ENCODE results near the gene SERPINB12.

Gene SERPINB12

DNA sequence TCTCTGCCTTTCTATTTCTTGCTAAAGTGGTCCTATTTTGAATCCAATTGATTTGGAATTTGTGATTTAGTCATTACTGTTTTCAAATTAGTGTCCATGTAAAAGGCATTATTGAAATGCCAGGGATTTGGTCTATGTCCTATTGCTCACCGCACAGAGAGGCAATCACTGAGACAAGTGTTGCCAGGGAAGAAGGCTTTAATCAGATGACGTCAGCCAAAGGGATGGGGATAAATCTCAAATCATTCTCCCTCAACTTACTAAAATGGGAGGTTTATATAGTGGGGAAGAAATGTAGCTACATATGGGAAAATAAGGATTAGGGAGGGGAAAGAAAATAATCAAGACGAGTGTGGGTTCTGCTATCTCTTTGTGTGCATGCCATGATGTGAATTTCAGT lies 9.6 kb downstream of the SERPINB12 start:
- DNase-seq (ENCODE audit: low read depth) = no peak

DNA sequence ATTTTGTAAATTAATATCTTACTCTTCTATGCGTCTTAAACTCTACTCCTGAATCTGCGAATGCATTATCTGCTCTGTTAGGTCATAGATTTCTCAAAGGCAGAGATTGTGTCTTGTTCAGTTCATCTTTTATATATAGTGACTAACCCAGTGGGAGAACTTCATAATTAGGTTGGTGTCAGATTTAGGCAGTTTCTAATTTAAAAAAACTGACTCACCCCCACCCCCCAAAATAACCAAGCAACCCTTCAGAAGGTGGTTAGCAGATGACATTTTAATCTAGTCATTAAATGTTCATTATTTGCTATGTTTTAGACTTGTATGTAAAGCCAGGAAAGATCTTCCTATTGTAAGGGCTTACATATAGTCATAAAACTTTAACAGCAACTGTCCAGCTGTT lies 10.4 kb downstream of the SERPINB12 start:
- no peak for DNase-seq (ENCODE audit: low read depth)

DNA sequence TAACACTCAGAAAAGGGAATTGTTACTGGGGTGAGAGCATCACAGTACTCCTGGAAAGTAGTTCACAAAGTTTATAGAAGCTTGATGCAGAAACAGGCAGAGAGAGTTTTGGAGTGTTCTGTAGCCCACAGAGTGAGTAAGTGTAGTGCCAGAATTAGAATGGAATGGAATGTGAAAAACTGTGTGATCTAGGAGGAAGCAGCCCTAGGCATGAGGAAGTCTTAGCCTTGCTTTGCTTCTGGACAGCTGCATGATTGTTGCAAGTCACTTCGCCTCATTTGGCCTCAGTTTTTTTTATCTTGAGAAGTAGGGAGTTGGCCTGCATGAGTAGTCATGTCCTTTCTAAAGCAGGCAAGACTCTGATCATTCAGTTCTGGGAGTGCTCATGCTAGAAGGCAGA lies 10.9 kb downstream of the SERPINB12 start:
- no peak for DNase-seq (ENCODE audit: low read depth)

DNA sequence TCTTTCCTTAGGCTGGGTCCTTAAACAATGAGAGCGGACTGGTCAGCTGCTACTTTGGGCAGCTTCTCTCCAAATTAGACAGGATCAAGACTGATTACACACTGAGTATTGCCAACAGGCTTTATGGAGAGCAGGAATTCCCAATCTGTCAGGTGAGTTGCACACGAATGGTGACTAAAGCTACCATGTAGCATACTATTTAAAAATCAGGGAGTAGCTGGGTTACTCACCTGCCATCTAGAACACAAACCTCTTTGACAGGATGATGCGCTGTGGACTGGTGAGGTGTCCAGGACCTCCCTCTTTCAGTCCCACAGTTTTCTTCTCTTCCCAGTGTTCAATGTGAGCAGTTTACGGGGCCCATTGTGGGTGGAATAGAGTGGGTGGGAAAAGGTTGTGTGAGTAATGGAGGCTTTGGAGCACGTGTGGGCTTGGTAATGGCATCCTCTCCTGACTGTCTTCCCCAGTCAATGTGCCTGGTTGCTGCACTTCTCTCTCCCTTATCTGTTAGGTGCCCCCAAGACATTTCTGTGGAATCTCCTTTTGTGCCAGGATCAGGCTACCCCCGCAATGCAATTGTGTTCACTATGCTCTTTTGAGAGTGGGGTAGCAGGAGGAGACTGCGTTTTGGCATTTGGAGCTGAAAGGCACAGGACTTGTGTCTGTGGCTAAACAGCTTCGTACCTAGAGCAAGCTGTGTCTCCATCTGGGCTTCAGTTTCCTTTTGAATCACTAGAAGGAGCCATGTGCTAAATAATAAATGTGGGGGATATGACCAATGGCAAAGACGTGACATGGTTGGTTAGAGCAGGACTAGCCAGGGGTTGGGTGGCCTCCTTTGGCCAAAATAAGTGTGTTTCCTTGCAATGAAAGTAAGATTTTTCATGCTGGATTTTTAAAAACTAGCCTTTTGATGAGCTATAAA lies 17.7 kb downstream of the SERPINB12 start:
- no peak for DNase-seq (ENCODE audit: low read depth)

DNA sequence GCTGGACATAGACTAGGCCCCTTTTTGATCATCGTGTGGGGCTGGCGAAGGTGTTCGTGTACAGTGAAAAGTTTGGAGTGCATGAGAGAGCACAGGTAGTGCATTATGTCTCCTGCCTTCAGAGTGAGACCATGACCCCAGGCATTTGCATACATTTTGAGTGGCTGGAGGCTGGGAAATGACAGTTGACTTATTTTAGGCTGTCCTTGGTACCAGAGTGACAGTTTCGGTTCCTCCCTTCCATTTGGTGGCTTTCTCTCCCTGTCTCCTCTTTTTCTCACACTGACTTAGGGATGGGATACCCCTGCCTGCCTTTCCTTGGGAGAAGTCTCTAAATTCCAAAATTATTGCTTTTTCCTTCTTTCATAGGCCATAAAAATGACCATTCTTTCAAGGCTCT lies 20.1 kb downstream of the SERPINB12 start:
- DNase-seq (ENCODE audit: low read depth) = no peak

DNA sequence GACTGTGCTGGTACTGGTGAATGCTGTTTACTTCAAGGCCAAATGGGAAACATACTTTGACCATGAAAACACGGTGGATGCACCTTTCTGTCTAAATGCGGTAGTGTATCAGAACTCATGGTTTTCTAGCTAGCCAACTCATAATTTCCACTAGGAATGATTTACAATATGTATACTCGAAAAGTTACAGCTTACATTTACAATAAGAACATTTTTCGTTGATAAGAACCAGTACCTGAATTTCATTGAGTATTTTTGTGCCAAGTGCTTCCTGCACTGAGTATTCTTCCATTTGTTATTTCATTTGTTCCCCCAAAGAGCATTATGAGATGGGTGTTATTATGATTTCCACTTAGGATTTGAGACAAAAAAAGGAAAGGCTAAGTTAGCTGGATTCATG lies 21.9 kb downstream of the SERPINB12 start:
- no peak for DNase-seq (ENCODE audit: low read depth)

DNA sequence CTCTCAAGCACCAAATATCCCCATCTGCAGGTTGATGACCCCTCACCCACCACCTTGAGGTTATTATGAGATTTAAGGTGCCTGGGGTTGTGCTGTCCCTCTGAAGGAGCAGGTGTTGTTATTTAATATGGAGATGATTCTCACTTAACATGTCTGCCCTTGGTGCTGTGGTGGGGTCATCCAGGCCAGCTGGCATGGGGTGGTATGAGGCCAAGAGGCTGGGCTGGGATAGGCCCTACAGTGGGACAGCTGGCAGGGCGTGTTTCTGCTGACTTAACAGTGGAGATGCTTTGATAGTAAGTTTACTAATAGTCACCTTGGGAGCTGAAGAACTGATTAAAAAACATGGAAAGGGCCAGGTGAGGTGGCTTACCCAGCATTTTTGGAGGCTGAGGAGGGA lies 22.4 kb downstream of the SERPINB12 start:
- DNase-seq (ENCODE audit: low read depth) = no peak

DNA sequence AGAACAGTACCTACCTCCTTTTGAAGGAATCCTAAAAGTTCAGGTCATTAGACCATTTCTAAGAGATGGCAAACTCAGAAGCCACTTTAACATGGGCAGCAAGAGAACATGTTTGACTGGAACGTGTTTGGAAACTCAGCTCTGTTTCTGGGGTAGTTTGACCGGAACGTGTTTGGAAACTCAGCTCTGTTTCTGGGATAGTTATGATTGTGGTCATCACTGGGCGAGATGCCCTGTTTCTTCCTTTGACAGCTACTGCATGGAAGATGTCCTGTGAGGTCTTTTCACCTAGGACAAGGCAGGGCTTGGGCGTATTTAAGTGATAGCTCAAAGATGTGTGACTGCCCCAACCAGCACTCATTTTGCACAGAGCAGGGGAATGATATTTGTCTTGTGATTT lies 25.1 kb downstream of the SERPINB12 start:
- no peak for DNase-seq (ENCODE audit: low read depth)

DNA sequence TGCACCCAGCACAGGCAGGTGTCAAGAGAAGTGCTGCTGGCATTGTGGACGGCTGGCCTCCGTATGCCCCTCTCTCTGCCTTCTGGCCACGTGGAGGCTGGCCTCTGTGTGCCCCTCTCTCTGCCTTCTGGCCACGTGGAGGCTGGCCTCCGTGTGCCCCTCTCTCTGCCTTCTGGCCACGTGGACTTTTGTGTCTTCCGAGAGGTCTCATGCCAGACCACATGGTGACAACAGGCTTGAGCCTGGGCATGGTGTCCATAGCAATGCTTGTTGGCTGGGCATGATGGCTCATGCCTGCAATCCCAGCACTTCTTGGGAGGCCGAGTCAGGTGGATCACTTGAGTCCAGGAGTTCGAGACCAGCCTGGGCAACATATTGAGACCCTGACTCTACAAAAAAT lies 25.7 kb downstream of the SERPINB12 start:
- no peak for DNase-seq (ENCODE audit: low read depth)

DNA sequence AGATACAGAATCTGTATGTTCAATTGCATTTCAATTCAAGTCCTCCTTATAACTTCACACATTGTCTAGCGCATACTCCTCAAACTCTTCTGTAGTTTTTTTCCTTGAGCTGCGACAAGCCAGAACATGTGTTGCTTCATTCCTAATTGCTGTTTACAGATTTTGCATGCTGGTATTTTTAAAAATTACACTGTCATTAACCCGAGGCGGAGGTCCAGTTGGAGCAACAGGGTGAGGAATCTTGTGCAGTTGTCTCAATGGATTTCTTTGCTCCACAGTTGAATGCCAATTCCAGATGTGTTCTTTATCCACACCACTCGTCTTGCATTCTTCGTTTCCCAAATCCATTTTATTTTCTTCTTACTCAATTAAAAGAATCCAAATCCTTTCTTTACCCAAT lies 28.6 kb downstream of the SERPINB12 start:
- no peak for DNase-seq (ENCODE audit: low read depth)

DNA sequence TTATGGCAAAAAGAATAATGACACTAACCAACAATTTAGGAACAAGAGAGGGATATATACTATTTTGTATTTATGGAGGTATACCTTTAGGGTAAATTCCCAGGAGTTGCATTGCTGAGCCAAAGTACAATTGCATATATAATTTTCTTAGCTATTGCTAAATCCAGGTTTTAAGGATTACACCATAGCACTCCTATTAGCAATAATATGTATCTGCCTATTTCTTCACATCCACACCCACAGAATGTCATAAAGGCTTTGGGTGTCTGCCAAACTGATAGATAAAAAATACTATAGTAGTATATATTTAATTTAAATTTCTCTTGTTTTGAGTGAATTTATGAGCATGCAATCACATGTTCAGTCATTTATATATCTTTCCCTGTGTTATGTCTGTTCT lies 33.5 kb downstream of the SERPINB12 start:
- DNase-seq (ENCODE audit: low read depth) = no peak

DNA sequence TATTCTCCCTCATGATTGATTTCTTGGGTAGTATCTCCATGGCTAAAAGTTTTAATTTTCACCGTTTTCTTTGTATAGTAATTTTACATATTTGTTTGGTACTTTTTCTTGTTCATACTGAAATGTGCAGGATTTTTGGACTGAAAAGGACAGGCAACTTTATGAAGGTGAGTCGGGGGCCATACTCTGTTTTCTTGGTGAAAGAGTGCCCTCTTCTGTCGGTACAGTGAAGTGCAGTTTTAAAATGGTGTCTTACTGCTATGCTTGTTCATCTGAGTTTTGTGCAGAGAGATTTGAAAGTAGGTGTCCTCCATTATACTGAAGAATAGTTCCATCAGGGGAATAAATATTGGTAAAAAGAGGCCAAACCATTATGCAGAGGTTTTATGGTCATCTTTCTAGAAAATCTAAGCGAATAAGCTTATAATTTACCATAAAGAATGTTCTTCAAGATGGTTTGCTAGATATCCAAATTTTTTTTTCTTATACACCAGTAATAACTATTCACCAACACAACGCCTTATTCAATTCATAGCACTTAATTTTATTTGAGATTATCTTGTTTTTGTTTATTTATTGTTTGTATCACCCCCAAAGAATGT lies 36.3 kb downstream of the SERPINB12 start:
- no peak for DNase-seq (ENCODE audit: low read depth)

DNA sequence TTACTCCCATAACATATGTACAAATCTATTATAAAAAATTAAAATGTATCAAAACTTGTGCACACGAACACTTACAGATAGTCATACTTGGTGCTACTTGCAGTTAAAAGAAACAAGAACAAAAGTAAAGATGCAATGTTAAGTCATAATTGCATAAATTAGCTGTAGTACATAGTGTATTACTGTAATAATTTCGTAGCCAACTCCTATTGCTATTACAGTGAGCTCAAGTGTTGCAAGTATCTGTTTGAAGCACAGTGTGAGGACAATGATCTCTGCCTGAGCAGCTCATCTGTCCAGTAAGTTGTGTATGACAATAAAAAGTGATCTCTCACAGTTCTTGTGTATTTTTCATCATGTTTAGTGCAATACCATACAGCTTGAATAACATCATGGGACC lies 37.4 kb downstream of the SERPINB12 start:
- DNase-seq (ENCODE audit: low read depth) = no peak

DNA sequence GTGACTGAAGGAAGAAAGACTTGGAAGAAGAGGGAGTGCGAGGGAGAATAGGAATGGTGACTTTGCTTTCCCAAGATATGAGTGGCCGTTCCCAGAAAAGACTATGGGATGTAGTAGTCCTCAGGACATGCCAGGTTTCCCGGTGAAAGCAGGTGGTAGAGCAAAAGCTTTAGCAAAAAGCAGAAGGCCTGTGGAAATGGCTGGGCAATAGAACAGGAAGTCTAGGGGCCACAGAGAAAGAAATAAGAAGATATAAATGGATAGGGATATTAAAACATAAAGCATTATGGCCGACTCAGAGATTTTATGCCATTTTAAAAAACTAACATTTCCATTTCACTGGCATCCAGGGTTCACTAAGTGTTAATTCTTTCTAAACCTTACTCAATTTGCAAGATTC lies 43.8 kb downstream of the SERPINB12 start:
- DNase-seq (ENCODE audit: low read depth) = no peak

DNA sequence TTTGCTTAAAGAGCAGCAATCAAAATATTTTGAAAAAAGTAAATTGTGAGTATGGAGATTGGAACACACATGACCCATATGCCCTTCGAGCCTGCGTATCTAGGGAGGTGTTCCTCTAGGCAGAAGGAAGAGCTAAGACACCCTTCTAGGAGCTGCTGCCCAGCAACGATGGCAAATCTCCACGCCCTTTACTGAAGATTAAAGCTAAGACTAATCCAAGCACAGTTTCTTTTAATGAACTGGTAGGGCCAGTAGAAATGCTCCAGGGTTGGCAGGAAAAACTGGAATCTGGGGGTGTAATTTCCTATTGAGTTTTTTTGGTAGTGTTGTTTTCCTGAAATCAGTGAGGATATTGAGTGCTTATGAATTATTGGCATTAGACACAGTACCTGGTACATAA lies 44.3 kb downstream of the SERPINB12 start:
- DNase-seq (ENCODE audit: low read depth) = no peak

DNA sequence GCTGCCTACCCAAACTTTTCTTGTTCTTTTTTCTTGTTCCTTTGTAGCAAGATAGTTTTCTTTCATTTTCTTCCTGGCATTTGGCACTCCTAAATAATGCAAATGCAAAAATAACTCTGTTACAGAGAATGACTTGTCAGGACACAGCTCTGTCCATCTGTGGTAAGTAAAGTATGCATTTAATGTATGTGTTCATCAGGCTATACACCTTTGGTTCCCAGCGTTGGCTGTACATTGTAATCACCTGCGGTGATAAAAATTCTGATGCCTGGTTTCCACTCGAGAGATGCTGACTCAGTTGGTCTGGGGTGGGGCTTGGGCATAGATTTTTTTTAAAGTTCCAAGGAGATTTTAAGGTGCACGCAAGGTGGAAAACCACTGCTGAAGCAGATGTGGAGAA lies 44.8 kb downstream of the SERPINB12 start, which contains the start of gene SERPINB13:
TSS of gene SERPINB13 (plus strand) at position 378 of the 400 bp plus-strand sequence. CDS start 1,325 bp downstream, outside the sequence.
- DNase-seq (ENCODE audit: low read depth) = no peak

DNA sequence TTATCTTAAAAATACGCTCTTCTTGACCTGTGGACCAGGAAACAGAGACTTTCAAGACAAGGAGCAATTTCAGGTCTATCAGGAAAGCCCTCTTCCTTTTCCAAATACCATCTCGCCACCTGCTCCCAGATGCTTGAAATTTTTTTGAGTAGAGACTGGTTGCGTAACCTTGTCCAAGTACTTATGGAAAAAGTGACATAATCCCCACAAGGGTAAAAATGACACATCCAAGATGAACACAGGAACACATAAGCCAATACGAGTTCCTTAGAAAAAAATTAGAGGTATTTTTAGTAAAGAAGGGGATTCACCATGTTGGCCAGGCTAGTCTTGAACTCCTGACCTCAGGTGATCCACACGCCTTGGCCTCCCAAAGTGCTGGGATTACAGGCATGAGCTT lies 46.7 kb downstream of the SERPINB12 start:
- no peak for DNase-seq (ENCODE audit: low read depth)

DNA sequence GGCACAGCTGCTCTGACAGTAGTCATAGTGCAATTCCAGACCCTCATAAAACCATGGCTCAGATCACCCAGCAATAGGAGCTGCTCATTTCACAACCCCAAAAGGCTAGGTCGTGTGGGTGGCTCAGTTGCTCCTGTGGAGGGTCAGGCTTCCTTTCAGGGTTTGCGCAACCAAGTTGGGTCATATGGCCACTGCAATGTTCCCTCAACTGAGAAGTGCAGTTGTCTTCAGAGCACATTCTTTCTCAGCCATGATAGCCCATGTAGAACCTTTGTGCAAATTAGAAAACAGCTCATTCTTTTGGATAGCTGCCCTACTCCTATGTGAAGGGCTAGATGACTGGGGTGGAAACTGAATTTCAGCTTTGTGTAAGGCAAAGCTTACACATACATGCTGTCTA lies 48.2 kb downstream of the SERPINB12 start:
- DNase-seq (ENCODE audit: low read depth) = no peak

DNA sequence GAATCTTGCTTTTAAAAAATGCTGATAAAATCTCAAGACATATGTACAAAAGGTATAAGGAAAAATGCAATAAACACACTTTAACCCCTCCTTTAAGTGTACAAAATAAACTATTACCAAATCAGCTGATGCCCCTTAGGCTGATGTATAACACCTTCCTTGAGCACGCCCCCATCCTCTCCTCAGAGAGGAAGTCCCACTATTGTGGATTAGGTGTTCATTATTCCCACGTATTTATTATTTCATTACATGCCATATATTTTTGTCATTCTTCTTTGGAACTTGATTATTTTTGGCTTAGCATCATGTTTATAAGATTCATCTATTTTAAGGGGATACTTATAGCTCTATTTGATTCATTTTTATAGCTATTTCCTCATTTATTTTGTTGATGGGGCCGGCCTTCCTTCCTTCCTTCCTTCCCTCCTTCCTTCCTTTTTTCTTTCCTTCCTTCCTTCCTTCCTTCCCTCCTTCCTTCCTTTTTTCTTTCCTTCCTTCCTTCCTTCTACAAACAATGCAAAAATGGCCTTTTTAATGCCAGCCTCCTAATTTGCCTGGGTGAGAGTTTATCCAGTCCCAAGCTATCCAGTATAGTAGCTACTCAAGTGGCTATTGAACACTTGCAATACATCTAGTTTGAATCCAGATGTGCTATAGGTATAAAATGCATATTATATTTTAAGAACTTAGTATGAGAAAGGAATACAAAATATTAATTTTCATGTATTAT lies 49.0 kb downstream of the SERPINB12 start:
- no peak for DNase-seq (ENCODE audit: low read depth)

DNA sequence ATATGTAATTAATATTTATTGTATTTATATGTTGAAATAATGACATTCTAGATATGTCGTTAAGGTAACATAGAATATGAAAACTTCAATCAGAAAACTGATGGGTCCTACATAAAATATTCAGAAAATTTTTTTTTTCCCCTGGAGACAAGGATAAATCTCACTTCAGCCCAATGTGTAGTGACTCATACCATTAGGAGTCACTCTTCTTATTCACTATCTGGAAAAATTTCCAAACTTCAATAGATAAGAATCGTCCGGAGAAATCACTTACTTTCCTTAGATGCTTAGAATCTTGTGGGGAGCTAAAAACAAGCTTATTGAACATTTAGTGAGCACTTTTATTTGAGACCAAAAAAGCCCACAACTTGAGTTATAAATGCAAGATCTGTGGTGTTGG lies 49.6 kb downstream of the SERPINB12 start:
- DNase-seq (ENCODE audit: low read depth) = no peak

DNA sequence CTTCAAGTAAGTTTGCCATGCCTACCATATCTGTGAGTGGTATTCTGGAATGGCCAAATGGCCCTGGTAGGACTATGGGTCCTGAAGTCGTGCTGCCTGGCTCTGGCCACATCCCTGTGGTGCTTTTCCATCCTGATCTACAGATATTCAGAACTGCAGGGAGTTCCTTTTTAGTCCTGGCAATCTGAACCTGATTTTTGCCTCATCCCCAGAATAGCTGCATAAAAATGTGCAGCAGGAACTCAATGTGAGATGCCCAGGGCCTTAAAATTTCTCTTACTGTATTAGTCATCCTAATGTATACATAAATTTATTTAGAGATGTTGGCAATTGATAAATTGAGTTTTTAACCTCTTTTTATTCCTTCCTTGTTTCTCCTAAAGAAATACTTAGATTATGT lies 50.3 kb downstream of the SERPINB12 start:
- no peak for DNase-seq (ENCODE audit: low read depth)

DNA sequence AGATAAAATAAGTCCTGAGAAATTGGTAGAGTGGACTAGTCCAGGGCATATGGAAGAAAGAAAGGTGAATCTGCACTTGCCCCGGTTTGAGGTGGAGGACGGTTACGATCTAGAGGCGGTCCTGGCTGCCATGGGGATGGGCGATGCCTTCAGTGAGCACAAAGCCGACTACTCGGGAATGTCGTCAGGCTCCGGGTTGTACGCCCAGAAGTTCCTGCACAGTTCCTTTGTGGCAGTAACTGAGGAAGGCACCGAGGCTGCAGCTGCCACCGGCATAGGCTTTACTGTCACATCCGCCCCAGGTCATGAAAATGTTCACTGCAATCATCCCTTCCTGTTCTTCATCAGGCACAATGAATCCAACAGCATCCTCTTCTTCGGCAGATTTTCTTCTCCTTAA lies 54.8 kb downstream of the SERPINB12 start:
- no peak for DNase-seq (ENCODE audit: low read depth)

DNA sequence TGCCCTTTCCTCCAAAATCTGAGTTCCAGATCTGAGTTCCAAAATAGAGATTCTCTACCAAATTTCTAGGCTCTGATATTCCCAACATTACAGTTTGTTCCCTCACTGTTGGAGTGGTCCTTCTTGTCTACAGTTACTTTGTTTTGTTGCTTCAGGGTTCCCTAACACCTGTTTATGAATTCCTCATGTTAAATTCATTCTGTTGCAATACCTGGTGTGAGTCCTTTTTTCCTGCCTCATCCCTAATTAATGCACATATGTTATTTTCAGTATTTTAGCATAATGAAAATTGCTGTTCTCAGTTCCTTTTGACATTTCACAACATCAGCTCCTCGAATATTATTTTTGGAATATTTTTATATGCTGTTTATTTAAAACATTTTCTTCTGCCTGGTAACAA lies 61.2 kb downstream of the SERPINB12 start:
- DNase-seq (ENCODE audit: low read depth) = no peak

Data from activated T-helper 9 cell treated with anti-CD3 and anti-CD28 coated beads, Interleukin-2, amount 50 U/mL, for 16 hours (primary cell).